Activated naive CD4-positive, alpha-beta T cell treated with anti-CD3 and anti-CD28 coated beads, Interleukin-2, amount 10 ng/mL, durations not matched to agents 7 days and 5 days (primary cell): ENCODE measurements around the gene CLCN7.

ENCODE experiments used
- CTCF ChIA-PET: fragments of 350-600 bp; sonication (Branson Sonifier 250); formaldehyde crosslinking; loops from one replicate; lab custom pipeline; 2021; ENCODE audit warnings: antibody characterized with exemption; lab: Charles Lee
- DNase-seq: peaks from one replicate; pipeline ENCODE4 v3.0.0-alpha.2; 2020
- H3K27ac Mint-ChIP-seq: one replicate; pipeline ENCODE4 v1.8.0; 2021; ENCODE audit warnings: mild to moderate bottlenecking, moderate library complexity, mixed read lengths
- H3K27me3 Mint-ChIP-seq: one replicate; pipeline ENCODE4 v1.8.0; 2021; ENCODE audit warnings: mild to moderate bottlenecking, mixed read lengths
- H3K36me3 Mint-ChIP-seq: one replicate; pipeline ENCODE4 v1.8.0; 2021; ENCODE audit warnings: mixed read lengths
- H3K4me1 Mint-ChIP-seq: one replicate; pipeline ENCODE4 v1.8.0; 2021; ENCODE audit warnings: mixed read lengths
- H3K4me3 Mint-ChIP-seq: one replicate; pipeline ENCODE4 v1.8.0; 2021; ENCODE audit warnings: mild to moderate bottlenecking, moderate library complexity, mixed read lengths
- H3K9me3 Mint-ChIP-seq: one replicate; pipeline ENCODE4 v1.8.0; 2021; ENCODE audit warnings: mixed read lengths

Gene CLCN7

DNA sequence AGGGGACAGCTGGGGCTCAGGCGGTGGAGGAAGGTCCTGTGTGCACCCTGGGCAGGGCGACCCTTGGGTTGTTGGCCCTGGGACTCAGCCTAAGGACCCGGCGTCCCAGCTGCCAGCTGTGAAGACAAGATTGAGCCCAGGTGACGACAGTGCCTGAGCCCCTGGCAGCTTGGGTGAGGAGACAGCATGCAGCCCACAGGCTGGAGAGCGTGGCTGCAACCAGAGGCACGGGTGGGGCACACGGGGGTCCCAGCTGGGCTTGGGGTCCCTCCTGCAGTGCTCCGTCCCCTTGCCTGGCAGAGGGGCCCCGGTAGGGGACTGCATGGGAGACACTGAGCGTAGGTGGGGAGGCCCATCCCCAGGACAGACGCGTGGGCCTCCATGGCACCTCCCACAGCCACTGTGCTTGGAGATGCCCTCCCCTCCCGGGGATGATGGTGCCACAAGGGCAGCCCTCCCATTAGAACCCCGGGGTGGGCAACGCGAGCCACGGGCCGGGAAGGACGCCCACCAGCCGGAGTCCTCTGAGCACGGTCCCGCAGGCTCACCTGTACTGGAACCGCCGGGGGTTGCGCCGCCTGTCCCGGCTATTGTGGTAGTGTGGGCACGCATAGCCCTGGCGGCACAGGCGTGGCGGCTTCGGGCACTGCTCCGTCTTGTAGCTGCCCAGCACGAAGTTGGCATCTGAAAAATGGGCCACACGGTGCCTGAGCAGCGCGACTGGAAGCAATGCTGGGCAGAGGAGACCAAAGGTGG, 75.8 kb downstream of the CLCN7 start:
- H3K4me3 Mint-ChIP-seq, result no peak overlapping the region
- CTCF ChIA-PET, result no interaction called here
- DNase-seq, result no peak
- peaks cover 15% of the 10 kb centered on the region for H3K36me3 Mint-ChIP-seq
- no peak overlapping the region for H3K27ac Mint-ChIP-seq
- no peaks in the 10 kb centered on the region for H3K27me3 Mint-ChIP-seq
- H3K9me3 Mint-ChIP-seq, result no peaks in the 10 kb centered on the region
- no peaks in the 10 kb centered on the region for H3K4me1 Mint-ChIP-seq

DNA sequence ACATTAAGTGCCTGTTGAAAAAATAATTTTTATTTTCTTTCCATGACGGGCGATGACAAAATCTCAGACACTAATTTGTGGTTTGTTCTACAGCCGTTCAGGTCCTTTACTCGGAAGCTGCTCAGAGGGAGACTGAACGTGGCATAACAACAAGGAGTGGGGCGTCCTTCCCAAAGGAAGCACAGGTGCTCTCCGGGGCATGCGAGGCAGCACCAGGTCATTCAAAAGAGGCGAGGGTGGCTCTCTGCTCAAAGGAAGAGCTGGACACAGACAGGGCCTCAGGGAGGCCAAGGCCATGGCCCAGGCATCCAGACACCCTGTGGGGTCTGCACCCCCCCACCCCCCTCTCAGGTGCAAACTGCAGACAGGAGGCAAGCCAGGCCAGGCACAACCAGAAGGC, 76.5 kb downstream of the CLCN7 start:
- Mint-ChIP-seq H3K36me3 (peaks cover 13% of the 10 kb centered on the region), H3K4me3 (no peak overlapping the region), H3K4me1 (no peaks in the 10 kb centered on the region), H3K27me3 (no peaks in the 10 kb centered on the region), H3K27ac (no peak overlapping the region), H3K9me3 (no peaks in the 10 kb centered on the region)
- CTCF ChIA-PET, result no interaction called here
- no peak for DNase-seq

DNA sequence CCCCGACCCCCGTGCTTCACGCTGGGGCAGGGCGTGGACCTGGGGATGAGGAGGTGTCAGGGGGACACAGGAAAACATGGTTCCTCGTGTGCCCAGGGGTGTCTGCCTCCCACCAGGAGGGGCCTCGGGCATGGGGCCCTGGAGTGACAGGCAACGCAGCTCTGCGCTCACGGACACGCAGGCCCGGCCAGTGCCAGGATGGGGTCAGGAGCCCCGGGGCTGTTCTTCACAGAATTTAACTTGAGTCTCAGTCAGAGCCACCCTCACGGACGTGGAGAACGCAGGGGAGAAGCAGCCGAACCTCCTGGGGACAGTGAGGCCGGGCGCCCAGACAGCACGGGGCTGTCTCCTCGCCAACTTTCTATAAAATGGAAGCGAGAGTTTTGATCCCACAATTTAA, 77.0 kb downstream of the CLCN7 start:
- Mint-ChIP-seq H3K4me3 (no peak overlapping the region), H3K4me1 (no peaks in the 10 kb centered on the region), H3K9me3 (no peaks in the 10 kb centered on the region), H3K27me3 (no peaks in the 10 kb centered on the region), H3K36me3 (peaks cover 13% of the 10 kb centered on the region), H3K27ac (no peak overlapping the region)
- DNase-seq, result no peak
- CTCF ChIA-PET, result no interaction called here

DNA sequence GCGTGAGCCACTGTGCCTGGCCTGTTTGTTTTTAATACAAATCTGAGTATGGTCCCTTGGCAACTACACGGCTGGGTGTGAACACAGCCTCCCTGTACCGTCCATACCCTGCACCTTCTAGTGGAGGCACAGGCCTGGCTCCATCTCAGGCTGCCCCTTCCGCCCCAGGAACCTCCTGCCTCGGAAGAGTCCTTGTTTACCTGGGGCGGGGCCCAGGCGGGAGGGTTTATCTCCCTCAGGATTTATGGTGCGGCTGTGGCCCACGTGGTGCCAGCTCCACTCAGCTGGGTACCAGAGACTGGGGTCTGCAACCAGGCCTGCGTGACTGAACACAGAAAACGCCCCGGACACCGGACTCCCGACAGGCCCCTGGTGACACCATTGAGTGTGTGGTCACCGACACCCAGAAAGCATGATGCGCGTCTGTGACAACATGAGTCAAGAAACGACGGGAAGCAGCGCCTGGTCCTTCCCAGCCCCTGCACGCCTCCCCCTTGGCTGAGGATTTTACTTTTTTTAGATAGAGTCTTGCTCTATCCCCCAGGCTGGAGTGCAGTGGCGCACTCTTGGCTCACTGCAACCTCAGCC, 79.3 kb downstream of the CLCN7 start:
- CTCF ChIA-PET, result no interaction called here
- H3K27ac Mint-ChIP-seq, result no peak overlapping the region

More for the DNA sequence above, 79.3 kb downstream of the CLCN7 start:
- Mint-ChIP-seq H3K4me3 (no peak overlapping the region), H3K9me3 (no peaks in the 10 kb centered on the region), H3K27me3 (no peaks in the 10 kb centered on the region), H3K36me3 (peaks cover 10% of the 10 kb centered on the region), H3K4me1 (no peaks in the 10 kb centered on the region)
- no peak for DNase-seq
